Glutamatergic neuron (in vitro differentiated cells): Measurements from ENCODE around the gene ZBED4. TPM values are rescaled to one million over a fixed set of nuclear protein-coding genes. Genes with fewer than 3 reads are reported as not detected.
"Not testable (repeated sequence)": the region's sequence is repeated elsewhere in the genome, so short reads cannot be mapped to it uniquely, and the experiment has no call there.

ENCODE experiments used
- DNase-seq: peaks from one replicate; pipeline ENCODE4 v3.0.0; 2022
- H3K27ac Mint-ChIP-seq: one replicate; pipeline ENCODE4 v1.8.0; 2020; ENCODE audit warnings: mild to moderate bottlenecking, mixed read lengths, inconsistent platforms; ENCODE audit not compliant: unreplicated experiment
- H3K27me3 Mint-ChIP-seq: one replicate; pipeline ENCODE4 v1.8.0; 2020; ENCODE audit warnings: mild to moderate bottlenecking, moderate library complexity, mixed read lengths, inconsistent platforms; ENCODE audit not compliant: unreplicated experiment
- H3K36me3 Mint-ChIP-seq: one replicate; pipeline ENCODE4 v1.8.0; 2020; ENCODE audit warnings: mild to moderate bottlenecking, mixed read lengths, inconsistent platforms; ENCODE audit not compliant: unreplicated experiment
- H3K4me1 Mint-ChIP-seq: one replicate; pipeline ENCODE4 v1.8.0; 2020; ENCODE audit warnings: mild to moderate bottlenecking, low read depth, mixed read lengths, inconsistent platforms; ENCODE audit not compliant: unreplicated experiment
- H3K4me3 Mint-ChIP-seq: one replicate; pipeline ENCODE4 v1.8.0; 2020; ENCODE audit warnings: mild to moderate bottlenecking, mixed read lengths, inconsistent platforms; ENCODE audit not compliant: unreplicated experiment
- H3K9me3 Mint-ChIP-seq: one replicate; pipeline ENCODE4 v1.8.0; 2020; ENCODE audit warnings: mild to moderate bottlenecking, moderate library complexity, mixed read lengths, inconsistent platforms; ENCODE audit not compliant: unreplicated experiment
- CTCF ChIP-seq: fragments of 200-600 bp; sonication (generic); IDR thresholded peaks from one replicate; pipeline ENCODE4 v1.5.0; 2021; ENCODE audit not compliant: partially characterized antibody, unreplicated experiment
- total RNA-seq: library from RNA; stranded (reverse); fragmentation: NEBNext Ultra II Directional; extraction: Animal tissue kit (Norgen Biotek cat#: 25700); gene quantifications from one replicate; pipeline ENCODE4 v1.2.1, GENCODE V29; 2021; ENCODE audit not compliant: unreplicated experiment

Gene ZBED4
- total RNA-seq, 1 donor from 2014 or later, result 53.5 TPM

GRCh38 chr22:49817359-49817758, 36.3 kb upstream of the ZBED4 start:
- H3K4me3 Mint-ChIP-seq, result no peak overlapping the region
- H3K27ac Mint-ChIP-seq, result no peak overlapping the region
- no peak for TF ChIP-seq CTCF
- H3K36me3 Mint-ChIP-seq, result no peaks in the 10 kb centered on the region
- H3K9me3 Mint-ChIP-seq, result peaks cover 3% of the 10 kb centered on the region
- peaks cover 4% of the 10 kb centered on the region for H3K27me3 Mint-ChIP-seq
- DNase-seq, result no peak
- peaks cover 4% of the 10 kb centered on the region for H3K4me1 Mint-ChIP-seq

GRCh38 chr22:49820984-49821383, 32.7 kb upstream of the ZBED4 start:
- H3K27me3 Mint-ChIP-seq, result peaks cover 13% of the 10 kb centered on the region
- H3K27ac Mint-ChIP-seq, result no peak overlapping the region
- no peak for DNase-seq
- peaks cover 9% of the 10 kb centered on the region for H3K36me3 Mint-ChIP-seq
- peak overlapping the region; percentile 46 for H3K4me3 Mint-ChIP-seq
- TF ChIP-seq CTCF, result no peak
- peaks cover 11% of the 10 kb centered on the region for H3K9me3 Mint-ChIP-seq
- peaks cover 30% of the 10 kb centered on the region for H3K4me1 Mint-ChIP-seq

GRCh38 chr22:49821741-49822140, 31.9 kb upstream of the ZBED4 start:
- Mint-ChIP-seq H3K4me3 (peak overlapping the region; percentile 42), H3K9me3 (peaks cover 12% of the 10 kb centered on the region), H3K27me3 (peaks cover 14% of the 10 kb centered on the region), H3K4me1 (peaks cover 30% of the 10 kb centered on the region)
- not testable (repeated sequence) for H3K36me3 Mint-ChIP-seq, H3K27ac Mint-ChIP-seq, DNase-seq

- DNase-seq, result no peak
- H3K36me3 Mint-ChIP-seq, result peaks cover 9% of the 10 kb centered on the region
- H3K4me1 Mint-ChIP-seq, result peaks cover 30% of the 10 kb centered on the region
- H3K27ac Mint-ChIP-seq, result peak overlapping the region; percentile 87
- no peak for TF ChIP-seq CTCF
- H3K27me3 Mint-ChIP-seq, result peaks cover 14% of the 10 kb centered on the region
- peaks cover 12% of the 10 kb centered on the region for H3K9me3 Mint-ChIP-seq
- peak overlapping the region; percentile 92 for H3K4me3 Mint-ChIP-seq
Observed at GRCh38 chr22:49823289-49824045, 30.2 kb upstream of the ZBED4 start.

- no peak for DNase-seq
- H3K36me3 Mint-ChIP-seq, result peaks cover 9% of the 10 kb centered on the region
- TF ChIP-seq CTCF, result no peak
- peaks cover 17% of the 10 kb centered on the region for H3K27me3 Mint-ChIP-seq
- peaks cover 30% of the 10 kb centered on the region for H3K4me1 Mint-ChIP-seq
- H3K27ac Mint-ChIP-seq, result peak overlapping the region; percentile 87
- H3K4me3 Mint-ChIP-seq, result peak overlapping the region; percentile 92
- H3K9me3 Mint-ChIP-seq, result peaks cover 11% of the 10 kb centered on the region
Observed at GRCh38 chr22:49824185-49824925, 29.3 kb upstream of the ZBED4 start.
